ENCODE results near the gene BMPER. TPM values are rescaled to one million over a fixed set of nuclear protein-coding genes. Genes with fewer than 3 reads are reported as not detected.

BMPER gene
- polyA plus RNA-seq, 1 donor from 2014 or later: 2.1 TPM

DNA sequence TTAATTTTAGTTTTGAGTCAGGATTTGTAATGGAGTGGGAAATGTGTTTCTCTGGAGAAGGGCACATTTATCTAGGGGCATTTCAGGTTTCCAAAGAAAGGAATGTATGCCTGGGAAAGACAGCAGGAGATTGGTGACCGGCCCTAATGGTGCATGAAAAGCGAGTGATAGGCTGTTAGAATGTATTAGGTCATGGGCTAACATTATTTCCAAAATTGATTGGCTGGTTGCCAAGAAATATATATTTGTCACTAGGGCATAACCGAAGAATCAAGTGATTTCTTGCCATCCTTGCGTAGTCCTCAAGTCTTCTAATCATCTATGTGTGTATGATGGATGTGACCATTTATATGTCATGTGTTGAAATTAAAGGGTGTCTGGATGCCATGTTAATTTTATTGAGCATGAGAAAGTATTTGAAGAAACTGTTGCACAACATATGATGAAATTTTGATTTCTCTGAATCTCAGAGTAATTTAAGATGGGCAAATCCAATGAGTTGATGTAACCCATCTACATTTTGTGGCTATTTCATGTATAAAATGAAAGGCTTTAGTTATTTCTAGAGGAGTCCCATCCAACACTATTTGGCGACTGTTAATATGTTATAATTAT, 248.4 kb downstream of the BMPER start:
- Histone ChIP-seq H3K27me3 (ENCODE audit: insufficient read depth, low read depth, low read length) (no peaks in the 10 kb centered on the region), H3K9me3 (ENCODE audit: low read length) (no peaks in the 10 kb centered on the region), H3K36me3 (ENCODE audit: insufficient read depth, low read length) (no peaks in the 10 kb centered on the region), H3K4me2 (ENCODE audit: low read length) (no peak overlapping the region), H3K9ac (ENCODE audit: low read length) (no peak overlapping the region), H3F3A (ENCODE audit: insufficient read depth, low read length, poor library complexity, severe bottlenecking) (no peaks in the 10 kb centered on the region), H3K9me2 (ENCODE audit: insufficient read depth, low read length) (no peaks in the 10 kb centered on the region), H3K4me3 (ENCODE audit: low read length) (no peak overlapping the region), H4K20me1 (ENCODE audit: insufficient read depth) (no peaks in the 10 kb centered on the region), H3K79me2 (replicated peaks; ENCODE audit: insufficient read depth, low read length) (no peaks in the 10 kb centered on the region), H3K27ac (ENCODE audit: low read length) (no peak overlapping the region), H2AFZ (ENCODE audit: low read depth, low read length) (no peak overlapping the region)
- TF ChIP-seq EP300 (conservative IDR thresholded peaks at IDR 0.05; ENCODE audit: poor library complexity, severe bottlenecking) (no peak), MXI1 (conservative IDR thresholded peaks at IDR 0.05; ENCODE audit: poor library complexity, severe bottlenecking) (no peak), SMC3 (conservative IDR thresholded peaks at IDR 0.05; ENCODE audit: poor library complexity) (no peak)
- TF ChIP-seq, protein P1, sequence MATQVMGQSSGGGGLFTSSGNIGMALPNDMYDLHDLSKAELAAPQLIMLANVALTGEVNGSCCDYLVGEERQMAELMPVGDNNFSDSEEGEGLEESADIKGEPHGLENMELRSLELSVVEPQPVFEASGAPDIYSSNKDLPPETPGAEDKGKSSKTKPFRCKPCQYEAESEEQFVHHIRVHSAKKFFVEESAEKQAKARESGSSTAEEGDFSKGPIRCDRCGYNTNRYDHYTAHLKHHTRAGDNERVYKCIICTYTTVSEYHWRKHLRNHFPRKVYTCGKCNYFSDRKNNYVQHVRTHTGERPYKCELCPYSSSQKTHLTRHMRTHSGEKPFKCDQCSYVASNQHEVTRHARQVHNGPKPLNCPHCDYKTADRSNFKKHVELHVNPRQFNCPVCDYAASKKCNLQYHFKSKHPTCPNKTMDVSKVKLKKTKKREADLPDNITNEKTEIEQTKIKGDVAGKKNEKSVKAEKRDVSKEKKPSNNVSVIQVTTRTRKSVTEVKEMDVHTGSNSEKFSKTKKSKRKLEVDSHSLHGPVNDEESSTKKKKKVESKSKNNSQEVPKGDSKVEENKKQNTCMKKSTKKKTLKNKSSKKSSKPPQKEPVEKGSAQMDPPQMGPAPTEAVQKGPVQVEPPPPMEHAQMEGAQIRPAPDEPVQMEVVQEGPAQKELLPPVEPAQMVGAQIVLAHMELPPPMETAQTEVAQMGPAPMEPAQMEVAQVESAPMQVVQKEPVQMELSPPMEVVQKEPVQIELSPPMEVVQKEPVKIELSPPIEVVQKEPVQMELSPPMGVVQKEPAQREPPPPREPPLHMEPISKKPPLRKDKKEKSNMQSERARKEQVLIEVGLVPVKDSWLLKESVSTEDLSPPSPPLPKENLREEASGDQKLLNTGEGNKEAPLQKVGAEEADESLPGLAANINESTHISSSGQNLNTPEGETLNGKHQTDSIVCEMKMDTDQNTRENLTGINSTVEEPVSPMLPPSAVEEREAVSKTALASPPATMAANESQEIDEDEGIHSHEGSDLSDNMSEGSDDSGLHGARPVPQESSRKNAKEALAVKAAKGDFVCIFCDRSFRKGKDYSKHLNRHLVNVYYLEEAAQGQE (IDR thresholded peaks at IDR 0.05; ENCODE audit: borderline replicate concordance): no peak

DNA sequence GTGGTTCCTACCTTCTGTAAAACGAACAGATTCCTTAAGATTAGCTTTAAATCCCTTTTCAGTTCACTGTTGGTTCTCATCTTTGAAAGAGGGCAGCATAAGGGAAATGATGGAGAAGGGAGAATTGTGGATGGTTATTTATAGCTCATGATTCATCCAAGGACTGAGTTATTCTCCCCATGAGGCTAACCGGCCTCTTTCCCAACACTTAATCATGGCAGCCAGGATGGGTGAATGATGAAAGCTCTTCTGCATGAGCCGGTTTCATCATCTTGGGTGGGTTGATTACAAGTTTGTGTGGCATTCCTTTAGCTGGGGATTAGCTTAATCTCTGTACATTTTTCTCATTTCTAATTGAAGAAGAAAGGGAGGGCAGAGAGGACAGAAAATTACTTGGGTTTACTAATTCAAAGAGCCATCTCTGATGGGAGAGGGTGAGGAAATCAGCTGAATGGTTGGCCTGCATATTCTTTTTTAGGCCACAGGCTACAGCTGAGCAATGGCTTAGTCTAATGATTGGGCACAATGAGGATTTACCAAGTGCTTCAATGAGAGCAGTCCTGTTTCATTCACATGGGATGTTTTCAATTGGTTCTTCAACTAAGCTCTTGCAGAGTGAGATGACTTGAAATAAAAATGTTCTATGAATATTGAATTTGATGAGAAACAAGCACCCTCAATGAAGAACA, 250.0 kb downstream of the BMPER start:
- no peak overlapping the region for H2AFZ ChIP-seq (ENCODE audit: low read depth, low read length)
- H3K36me3 ChIP-seq (ENCODE audit: insufficient read depth, low read length): no peaks in the 10 kb centered on the region
- no peaks in the 10 kb centered on the region for H3F3A ChIP-seq (ENCODE audit: insufficient read depth, low read length, poor library complexity, severe bottlenecking)
- no peak overlapping the region for H3K4me2 ChIP-seq (ENCODE audit: low read length)
- H3K27me3 ChIP-seq (ENCODE audit: insufficient read depth, low read depth, low read length): no peaks in the 10 kb centered on the region
- H3K9me2 ChIP-seq (ENCODE audit: insufficient read depth, low read length): no peaks in the 10 kb centered on the region
- H4K20me1 ChIP-seq (ENCODE audit: insufficient read depth): no peaks in the 10 kb centered on the region
- H3K9me3 ChIP-seq (ENCODE audit: low read length): no peaks in the 10 kb centered on the region
- H3K27ac ChIP-seq (ENCODE audit: low read length): no peak overlapping the region
- no peak overlapping the region for H3K4me3 ChIP-seq (ENCODE audit: low read length)
- H3K79me2 ChIP-seq (replicated peaks; ENCODE audit: insufficient read depth, low read length): no peaks in the 10 kb centered on the region
- TF ChIP-seq RAD21 (conservative IDR thresholded peaks at IDR 0.05) (no peak), MXI1 (conservative IDR thresholded peaks at IDR 0.05; ENCODE audit: poor library complexity, severe bottlenecking) (no peak), EP300 (conservative IDR thresholded peaks at IDR 0.05; ENCODE audit: poor library complexity, severe bottlenecking) (no peak), TAF1 (IDR thresholded peaks at IDR 0.05; ENCODE audit: low read depth) (no peak), SMC3 (conservative IDR thresholded peaks at IDR 0.05; ENCODE audit: poor library complexity) (no peak)
- TF ChIP-seq, protein P2, sequence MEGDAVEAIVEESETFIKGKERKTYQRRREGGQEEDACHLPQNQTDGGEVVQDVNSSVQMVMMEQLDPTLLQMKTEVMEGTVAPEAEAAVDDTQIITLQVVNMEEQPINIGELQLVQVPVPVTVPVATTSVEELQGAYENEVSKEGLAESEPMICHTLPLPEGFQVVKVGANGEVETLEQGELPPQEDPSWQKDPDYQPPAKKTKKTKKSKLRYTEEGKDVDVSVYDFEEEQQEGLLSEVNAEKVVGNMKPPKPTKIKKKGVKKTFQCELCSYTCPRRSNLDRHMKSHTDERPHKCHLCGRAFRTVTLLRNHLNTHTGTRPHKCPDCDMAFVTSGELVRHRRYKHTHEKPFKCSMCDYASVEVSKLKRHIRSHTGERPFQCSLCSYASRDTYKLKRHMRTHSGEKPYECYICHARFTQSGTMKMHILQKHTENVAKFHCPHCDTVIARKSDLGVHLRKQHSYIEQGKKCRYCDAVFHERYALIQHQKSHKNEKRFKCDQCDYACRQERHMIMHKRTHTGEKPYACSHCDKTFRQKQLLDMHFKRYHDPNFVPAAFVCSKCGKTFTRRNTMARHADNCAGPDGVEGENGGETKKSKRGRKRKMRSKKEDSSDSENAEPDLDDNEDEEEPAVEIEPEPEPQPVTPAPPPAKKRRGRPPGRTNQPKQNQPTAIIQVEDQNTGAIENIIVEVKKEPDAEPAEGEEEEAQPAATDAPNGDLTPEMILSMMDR (IDR thresholded peaks at IDR 0.05; ENCODE audit: poor library complexity, severe bottlenecking): no peak
- no peak overlapping the region for H3K9ac ChIP-seq (ENCODE audit: low read length)

Data from neural cell (in vitro differentiated cells).